IMR-90 (cell line): ENCODE data around the gene PROX2. TPM values are rescaled to one million over a fixed set of nuclear protein-coding genes. Genes with fewer than 3 reads are reported as not detected.

Experiments
- ATAC-seq: fragments of 200-7000 bp; cut with Tn5 transposase; 2 replicates; pipeline ENCODE4 v1.9.1; 2020; ENCODE audit warnings: low read depth, mild to moderate bottlenecking, moderate library complexity
- BruUV-seq: library from RNA; stranded (reverse); fragments of 400-500 nt; replicated peaks from 2 replicates; lab custom pipeline; 2021; lab: Mats Ljungman, UMichigan
- CTCF ChIA-PET: fragments of 300-600 bp; formaldehyde crosslinking; extraction: SDS; loops from one replicate; lab custom pipeline; 2021; ENCODE audit warnings: antibody characterized with exemption; lab: Yijun Ruan, JAX
- POLR2A ChIA-PET: fragments of 300-600 bp; sonication (Branson Sonifier 250); formaldehyde crosslinking; loops from one replicate; lab custom pipeline; 2022; ENCODE audit warnings: antibody characterized with exemption; ENCODE audit not compliant: unreplicated experiment; lab: Charles Lee
- DNase-seq: peaks from one replicate; pipeline ENCODE4 v3.0.0; 2013
- H2AFZ ChIP-seq: replicated peaks from 2 replicates; pipeline ENCODE3; 2013; ENCODE audit warnings: low read length, mild to moderate bottlenecking; ENCODE audit not compliant: poor library complexity
- H2AK5ac ChIP-seq: 2 replicates; pipeline ENCODE4 v1.6.1; 2013; ENCODE audit warnings: low read depth, low read length, inconsistent platforms
- H2AK9ac ChIP-seq: replicated peaks from 2 replicates; pipeline ENCODE3; 2013; ENCODE audit warnings: mild to moderate bottlenecking, low read depth, low read length, moderate library complexity; ENCODE audit not compliant: poor library complexity
- H2BK120ac ChIP-seq: 2 replicates; pipeline ENCODE4 v1.6.1; 2013; ENCODE audit warnings: low read depth, low read length, inconsistent platforms
- H2BK15ac ChIP-seq: 3 replicates; pipeline ENCODE4 v1.6.1; 2013; ENCODE audit warnings: low read depth, low read length, inconsistent platforms
- H2BK20ac ChIP-seq: 2 replicates; pipeline ENCODE4 v1.6.1; 2013; ENCODE audit warnings: low read depth, mild to moderate bottlenecking, inconsistent platforms, low read length, moderate library complexity
- H2BK5ac ChIP-seq: 2 replicates; pipeline ENCODE4 v1.6.1; 2013; ENCODE audit warnings: mild to moderate bottlenecking, low read depth, low read length, inconsistent platforms; ENCODE audit not compliant: poor library complexity, severe bottlenecking
- H3K14ac ChIP-seq: replicated peaks from 2 replicates; pipeline ENCODE4 v1.6.1; 2013; ENCODE audit warnings: low read depth, low read length, inconsistent platforms
- H3K18ac ChIP-seq: 2 replicates; pipeline ENCODE4 v1.6.1; 2013; ENCODE audit warnings: low read depth, low read length, control low read depth
- H3K23ac ChIP-seq: 2 replicates; pipeline ENCODE4 v1.6.1; 2013; ENCODE audit warnings: low read depth, low read length, inconsistent platforms
- H3K27ac ChIP-seq: 2 replicates; pipeline ENCODE4 v1.5.1; 2013; ENCODE audit warnings: mild to moderate bottlenecking, control low read depth, low read length; ENCODE audit not compliant: insufficient read depth
- H3K27me3 ChIP-seq: 2 replicates; pipeline ENCODE4 v1.6.1; 2013; ENCODE audit warnings: low read length; ENCODE audit not compliant: control insufficient read depth, insufficient read depth
- H3K36me3 ChIP-seq: 2 replicates; pipeline ENCODE4 v1.6.1; 2013; ENCODE audit warnings: low read length, mixed read lengths; ENCODE audit not compliant: control insufficient read depth, insufficient read depth
- H3K4ac ChIP-seq: 2 replicates; pipeline ENCODE4 v1.6.1; 2013; ENCODE audit warnings: low read depth, low read length, inconsistent platforms
- H3K4me1 ChIP-seq: 2 replicates; pipeline ENCODE4 v1.6.1; 2013; ENCODE audit warnings: low read length, mixed read lengths; ENCODE audit not compliant: control insufficient read depth, insufficient read depth
- H3K4me2 ChIP-seq: 2 replicates; pipeline ENCODE4 v1.6.1; 2013; ENCODE audit warnings: low read depth, mild to moderate bottlenecking, control low read depth, low read length, moderate library complexity
- H3K4me3 ChIP-seq: 2 replicates; pipeline ENCODE4 v1.5.1; 2013; ENCODE audit warnings: low read depth, mild to moderate bottlenecking, control low read depth, low read length, moderate library complexity; ENCODE audit not compliant: insufficient read depth
- H3K56ac ChIP-seq: 2 replicates; pipeline ENCODE4 v1.6.1; 2013; ENCODE audit warnings: low read length, inconsistent platforms; ENCODE audit not compliant: insufficient read depth; ENCODE audit errors: extremely low read depth
- H3K79me1 ChIP-seq, 2 experiments: 2 replicates each; pipeline ENCODE4 v1.6.1; 2013; ENCODE audit warnings: low read length in 2 of 2, inconsistent platforms in 1 of 2, low read depth in 1 of 2
- H3K9ac ChIP-seq: 2 replicates; pipeline ENCODE4 v1.6.1; 2013; ENCODE audit warnings: low read depth, low read length, control low read depth
- H3K9me1 ChIP-seq: 2 replicates; pipeline ENCODE4 v1.6.1; 2013; ENCODE audit warnings: low read length, inconsistent platforms; ENCODE audit not compliant: insufficient read depth
- H3K9me3 ChIP-seq: 2 replicates; pipeline ENCODE4 v1.6.1; 2013; ENCODE audit warnings: low read length; ENCODE audit not compliant: control insufficient read depth, insufficient read depth
- H4K20me1 ChIP-seq: 2 replicates; pipeline ENCODE4 v1.6.1; 2013; ENCODE audit warnings: low read length, inconsistent platforms; ENCODE audit not compliant: insufficient read depth
- H4K5ac ChIP-seq: 2 replicates; pipeline ENCODE4 v1.6.1; 2013; ENCODE audit warnings: mild to moderate bottlenecking, low read depth, low read length, control low read depth
- H4K8ac ChIP-seq, 2 experiments: 2 replicates each; pipeline ENCODE4 v1.6.1; 2013; ENCODE audit warnings: low read depth in 2 of 2, low read length in 2 of 2, control low read depth in 1 of 2, inconsistent platforms in 1 of 2
- H4K91ac ChIP-seq: 2 replicates; pipeline ENCODE4 v1.6.1; 2013; ENCODE audit warnings: low read depth, low read length, inconsistent platforms; ENCODE audit not compliant: insufficient read depth
- BHLHE40 ChIP-seq: fragments of 150-350 bp; IDR thresholded peaks from 2 replicates; pipeline ENCODE4 v1.6.1; 2016; ENCODE audit warnings: mild to moderate bottlenecking, low read depth, low read length
- CHD1 ChIP-seq: IDR thresholded peaks from 2 replicates; pipeline ENCODE4 v1.6.1; 2012; ENCODE audit warnings: low read depth, low read length, improper control_type of control experiment
- FOS ChIP-seq: fragments of 150-350 bp; IDR thresholded peaks from 2 replicates; pipeline ENCODE4 v1.6.1; 2016; ENCODE audit warnings: low read depth, low read length
- MAFK ChIP-seq: IDR thresholded peaks from 2 replicates; pipeline ENCODE4 v1.6.1; 2012; ENCODE audit warnings: low read depth, low read length, improper control_type of control experiment
- MXI1 ChIP-seq: IDR thresholded peaks from 2 replicates; pipeline ENCODE4 v1.6.1; 2012; ENCODE audit warnings: low read depth, mild to moderate bottlenecking, low read length, moderate library complexity, borderline replicate concordance
- NFE2L2 ChIP-seq: fragments of 150-350 bp; IDR thresholded peaks from 2 replicates; pipeline ENCODE4 v1.6.1; 2016; ENCODE audit warnings: low read depth, mild to moderate bottlenecking, low read length
- POLR2A ChIP-seq: IDR thresholded peaks from 2 replicates; pipeline ENCODE4 v1.6.1; 2012; ENCODE audit warnings: mild to moderate bottlenecking, low read depth, low read length
- RAD21 ChIP-seq: IDR thresholded peaks from 2 replicates; pipeline ENCODE4 v1.6.1; 2012; ENCODE audit warnings: low read length, improper control_type of control experiment
- RCOR1 ChIP-seq: IDR thresholded peaks from 2 replicates; pipeline ENCODE4 v1.6.1; 2012; ENCODE audit warnings: mild to moderate bottlenecking, low read length, improper control_type of control experiment; ENCODE audit not compliant: insufficient replicate concordance
- RFX5 ChIP-seq: IDR thresholded peaks from 2 replicates; pipeline ENCODE4 v1.8.0; 2012; ENCODE audit warnings: low read depth, mild to moderate bottlenecking, low read length, moderate library complexity
- SMC3 ChIP-seq: fragments of 150-350 bp; IDR thresholded peaks from 2 replicates; pipeline ENCODE4 v1.6.1; 2016; ENCODE audit warnings: low read depth, mild to moderate bottlenecking, antibody characterized with exemption, low read length, moderate library complexity
- WGBS, 2 experiments: methylation state at CpG; one replicate each; pipeline versions ENCODE4 v1.1.5 to v1.1.7; 2013; ENCODE audit warnings: missing lambda C conversion rate in 2 of 2; ENCODE audit not compliant: insufficient read length in 1 of 2; ENCODE audit errors: extremely low coverage in 2 of 2; 5-methylcytosine and 5-hydroxymethylcytosine counted together
- dilution Hi-C: fragments of 300-500 bp; cut with HindIII; formaldehyde crosslinking; loops from one replicate; pipeline ENCODE4 v1.14.3; 2018; ENCODE audit warnings: low sequenced_read_pairs; ENCODE audit not compliant: unreplicated experiment
- in situ Hi-C: fragments of 300-500 bp; cut with MboI; formaldehyde crosslinking; loops from 3 replicates; pipeline ENCODE4 v1.14.3; 2019; ENCODE audit warnings: low sequenced_read_pairs, inconsistent platforms, mixed read lengths
- intact Hi-C: fragments of 100-400 bp; cut with micrococcal nuclease; formaldehyde crosslinking; loops from 2 replicates; pipeline ENCODE4 v1.10.0; 2022
- polyA plus RNA-seq, 3 experiments: library from polyadenylated mRNA; depleted of rRNA; stranded (reverse); fragments of >200 nt; gene quantifications; 2 replicates each; pipeline ENCODE4 v1.2.3, GENCODE V29; 2012; ENCODE audit warnings: low replicate concordance in 1 of 3
- total RNA-seq: library from RNA; depleted of rRNA; stranded (reverse); fragments of >200 nt; gene quantifications from 2 replicates; pipeline ENCODE4 v1.2.3, GENCODE V29; 2012
- TF ChIP-seq, protein P1 (sequence below): fragments of 150-350 bp; IDR thresholded peaks from 2 replicates; pipeline ENCODE4 v1.6.1; 2016; ENCODE audit warnings: low read depth, mild to moderate bottlenecking, low read length, moderate library complexity, borderline replicate concordance
- TF ChIP-seq, protein P2 (sequence below): fragments of 150-350 bp; IDR thresholded peaks from 2 replicates; pipeline ENCODE4 v1.6.1; 2017; ENCODE audit warnings: mild to moderate bottlenecking, antibody characterized with exemption, low read length, low read depth
- TF ChIP-seq, protein P3 (sequence below): conservative IDR thresholded peaks from 2 replicates; pipeline ENCODE4 v1.5.1; 2012; ENCODE audit warnings: mild to moderate bottlenecking, low read depth, low read length, improper control_type of control experiment

The PROX2 gene
- total and polyA plus RNA-seq, 2 of the 4 experiments (the other 2 are of a cell fraction): not detected

DNA sequence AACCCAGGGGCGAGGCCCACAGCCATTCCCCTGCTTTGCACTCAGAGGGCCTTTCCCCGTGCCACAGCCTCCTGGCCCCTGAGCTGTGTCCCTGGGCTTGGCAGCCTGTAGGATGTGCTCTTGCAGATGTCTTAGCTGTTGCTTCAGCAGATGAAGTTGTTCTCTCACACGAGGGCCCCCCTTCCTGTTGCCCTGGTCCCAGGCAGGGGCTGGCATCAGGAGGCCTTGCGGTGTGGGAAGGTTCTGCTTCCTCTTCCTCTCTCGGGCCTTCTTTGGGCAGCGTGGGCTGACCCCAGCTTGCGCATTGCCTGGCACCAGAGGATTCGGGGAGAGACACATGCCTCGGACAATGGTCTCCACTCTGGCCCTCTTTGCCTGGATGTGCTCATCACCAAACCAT is 12.7 kb downstream of the PROX2 start:
- Histone ChIP-seq H2BK120ac (no peak overlapping the region), H3K4ac (no peak overlapping the region), H3K4me3 (no peak overlapping the region), H3K4me2 (no peak overlapping the region), H3K27me3 (peaks cover 8% of the 10 kb centered on the region), H3K36me3 (no peaks in the 10 kb centered on the region), H4K91ac (no peak overlapping the region), H4K20me1 (no peaks in the 10 kb centered on the region), H2BK15ac (no peak overlapping the region), H4K5ac (no peak overlapping the region), H2AK9ac (no peak overlapping the region), H2BK5ac (no peak overlapping the region), H4K8ac (no peak overlapping the region), H3K9me1 (no peaks in the 10 kb centered on the region), H3K23ac (no peak overlapping the region), H3K9me3 (no peaks in the 10 kb centered on the region), H2BK20ac (no peak overlapping the region), H3K14ac (no peak overlapping the region), H3K79me1 (no peaks in the 10 kb centered on the region), H2AK5ac (no peak overlapping the region), H3K27ac (no peak overlapping the region), H3K4me1 (peaks cover 2% of the 10 kb centered on the region; the same call in 1 of the 2 replicates), H3K56ac (no peak overlapping the region), H3K9ac (no peak overlapping the region), H3K18ac (no peak overlapping the region), H2AFZ (no peak overlapping the region)
- dilution Hi-C loops (no loop called here), in situ Hi-C loops (loop anchor here (5.0 kb wide), 1 partner anchor 39 kb away; no protein-coding TSS in a partner anchor), intact Hi-C loops (no loop called here)
- no peak for ATAC-seq
- WGBS, 2 experiments: 44% methylated on average over 1 of the region's 9 CpGs; no CpG with 5 or more reads in 1 of the 2 experiments
- BruUV-seq: no TSS peak
- TF ChIP-seq FOS (no peak), RAD21 (no peak), POLR2A (no peak), MXI1 (no peak), RCOR1 (no peak), SMC3 (no peak), RFX5 (no peak), MAFK (no peak), CHD1 (no peak), BHLHE40 (no peak), NFE2L2 (no peak)
- TF ChIP-seq, protein P1, sequence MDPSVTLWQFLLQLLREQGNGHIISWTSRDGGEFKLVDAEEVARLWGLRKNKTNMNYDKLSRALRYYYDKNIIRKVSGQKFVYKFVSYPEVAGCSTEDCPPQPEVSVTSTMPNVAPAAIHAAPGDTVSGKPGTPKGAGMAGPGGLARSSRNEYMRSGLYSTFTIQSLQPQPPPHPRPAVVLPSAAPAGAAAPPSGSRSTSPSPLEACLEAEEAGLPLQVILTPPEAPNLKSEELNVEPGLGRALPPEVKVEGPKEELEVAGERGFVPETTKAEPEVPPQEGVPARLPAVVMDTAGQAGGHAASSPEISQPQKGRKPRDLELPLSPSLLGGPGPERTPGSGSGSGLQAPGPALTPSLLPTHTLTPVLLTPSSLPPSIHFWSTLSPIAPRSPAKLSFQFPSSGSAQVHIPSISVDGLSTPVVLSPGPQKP: no peak
- TF ChIP-seq, protein P2, sequence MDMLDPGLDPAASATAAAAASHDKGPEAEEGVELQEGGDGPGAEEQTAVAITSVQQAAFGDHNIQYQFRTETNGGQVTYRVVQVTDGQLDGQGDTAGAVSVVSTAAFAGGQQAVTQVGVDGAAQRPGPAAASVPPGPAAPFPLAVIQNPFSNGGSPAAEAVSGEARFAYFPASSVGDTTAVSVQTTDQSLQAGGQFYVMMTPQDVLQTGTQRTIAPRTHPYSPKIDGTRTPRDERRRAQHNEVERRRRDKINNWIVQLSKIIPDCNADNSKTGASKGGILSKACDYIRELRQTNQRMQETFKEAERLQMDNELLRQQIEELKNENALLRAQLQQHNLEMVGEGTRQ: no peak
- TF ChIP-seq, protein P3, sequence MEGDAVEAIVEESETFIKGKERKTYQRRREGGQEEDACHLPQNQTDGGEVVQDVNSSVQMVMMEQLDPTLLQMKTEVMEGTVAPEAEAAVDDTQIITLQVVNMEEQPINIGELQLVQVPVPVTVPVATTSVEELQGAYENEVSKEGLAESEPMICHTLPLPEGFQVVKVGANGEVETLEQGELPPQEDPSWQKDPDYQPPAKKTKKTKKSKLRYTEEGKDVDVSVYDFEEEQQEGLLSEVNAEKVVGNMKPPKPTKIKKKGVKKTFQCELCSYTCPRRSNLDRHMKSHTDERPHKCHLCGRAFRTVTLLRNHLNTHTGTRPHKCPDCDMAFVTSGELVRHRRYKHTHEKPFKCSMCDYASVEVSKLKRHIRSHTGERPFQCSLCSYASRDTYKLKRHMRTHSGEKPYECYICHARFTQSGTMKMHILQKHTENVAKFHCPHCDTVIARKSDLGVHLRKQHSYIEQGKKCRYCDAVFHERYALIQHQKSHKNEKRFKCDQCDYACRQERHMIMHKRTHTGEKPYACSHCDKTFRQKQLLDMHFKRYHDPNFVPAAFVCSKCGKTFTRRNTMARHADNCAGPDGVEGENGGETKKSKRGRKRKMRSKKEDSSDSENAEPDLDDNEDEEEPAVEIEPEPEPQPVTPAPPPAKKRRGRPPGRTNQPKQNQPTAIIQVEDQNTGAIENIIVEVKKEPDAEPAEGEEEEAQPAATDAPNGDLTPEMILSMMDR: no peak
- no peak for DNase-seq
- CTCF ChIA-PET: interaction anchor here (2.1 kb wide), 1 partner anchor 42 kb away, joined by 7 read pairs; no protein-coding TSS in a partner anchor
- POLR2A ChIA-PET: interaction anchor here (0.6 kb wide), 1 partner anchor 111 kb away, joined by 3 read pairs; no protein-coding TSS in a partner anchor
